ACC112 (cell line): ENCODE data around the gene ASTL.

Source experiments
- H2AFZ ChIP-seq: fragments of 200-600 bp; sonication (generic); one replicate; pipeline ENCODE4 v1.6.0; 2017; ENCODE audit warnings: antibody characterized with exemption, low read length; ENCODE audit not compliant: unreplicated experiment
- H3K27ac ChIP-seq: fragments of 200-600 bp; sonication (generic); 2 replicates; pipeline ENCODE4 v1.5.1; 2014; ENCODE audit warnings: low read depth, mild to moderate bottlenecking, antibody characterized with exemption, low read length, moderate library complexity
- H3K27me3 ChIP-seq: fragments of 200-600 bp; sonication (generic); 2 replicates; pipeline ENCODE4 v1.6.1; 2014; ENCODE audit warnings: mild to moderate bottlenecking, antibody characterized with exemption, low read length, moderate library complexity, mixed read lengths; ENCODE audit not compliant: insufficient read depth
- H3K36me3 ChIP-seq: fragments of 200-600 bp; sonication (generic); 2 replicates; pipeline ENCODE4 v1.6.1; 2016; ENCODE audit warnings: mild to moderate bottlenecking, antibody characterized with exemption, low read length, moderate library complexity, mixed read lengths; ENCODE audit not compliant: insufficient read depth
- H3K4me1 ChIP-seq: fragments of 200-600 bp; sonication (generic); one replicate; pipeline ENCODE4 v1.6.1; 2016; ENCODE audit warnings: low read length, mixed read lengths; ENCODE audit not compliant: insufficient read depth, unreplicated experiment, control insufficient read depth
- H3K4me3 ChIP-seq: fragments of 200-600 bp; sonication (generic); 2 replicates; pipeline ENCODE4 v1.5.1; 2014; ENCODE audit warnings: mild to moderate bottlenecking, low read depth, low read length
- H3K79me2 ChIP-seq: fragments of 200-600 bp; sonication (generic); one replicate; pipeline ENCODE4 v1.6.0; 2016; ENCODE audit warnings: low read length; ENCODE audit not compliant: control insufficient read depth, unreplicated experiment, insufficient read depth

ASTL gene

GRCh38 chr2:96138179-96139145 is at the start of gene ASTL:
Gene ASTL (minus strand): TSS chr2:96138502. CDS start chr2:96138436, 66 bp downstream.
- Histone ChIP-seq H3K27ac (no peak within 1 kb of the TSS), H3K4me3 (no peak within 1 kb of the TSS), H3K27me3 (peaks cover 27% of the 10 kb centered on the region)

GRCh38 chr2:96186562-96186961 is 48.3 kb upstream of the ASTL start:
- H3K4me1 ChIP-seq = no peaks in the 10 kb centered on the region
- H3K4me3 ChIP-seq = no peak overlapping the region
- H3K27ac ChIP-seq = no peak overlapping the region
- H3K36me3 ChIP-seq = peaks cover 19% of the 10 kb centered on the region
- no peaks in the 10 kb centered on the region for H3K27me3 ChIP-seq
- H2AFZ ChIP-seq = no peak overlapping the region
- no peaks in the 10 kb centered on the region for H3K79me2 ChIP-seq

More at GRCh38 chr2:96138179-96139145, at the start of gene ASTL:
- H2AFZ ChIP-seq = no peak within 1 kb of the TSS
- H3K4me1 ChIP-seq = no peaks in the 10 kb centered on the region
- H3K79me2 ChIP-seq = no peaks in the 10 kb centered on the region
- H3K36me3 ChIP-seq = no peaks in the 10 kb centered on the region

- Histone ChIP-seq H3K27ac (no peak overlapping the region), H3K4me1 (no peaks in the 10 kb centered on the region), H3K79me2 (no peaks in the 10 kb centered on the region), H3K36me3 (peaks cover 16% of the 10 kb centered on the region), H2AFZ (no peak overlapping the region), H3K4me3 (no peak overlapping the region), H3K27me3 (no peaks in the 10 kb centered on the region)
Observed at GRCh38 chr2:96185516-96185915, 47.2 kb upstream of the ASTL start.

GRCh38 chr2:96184989-96185388 is 46.7 kb upstream of the ASTL start:
- Histone ChIP-seq H3K36me3 (peaks cover 16% of the 10 kb centered on the region), H3K4me3 (no peak overlapping the region), H3K27me3 (no peaks in the 10 kb centered on the region), H2AFZ (no peak overlapping the region), H3K4me1 (no peaks in the 10 kb centered on the region), H3K79me2 (no peaks in the 10 kb centered on the region), H3K27ac (no peak overlapping the region)

GRCh38 chr2:96184188-96184587 is 45.9 kb upstream of the ASTL start:
- Histone ChIP-seq H3K4me1 (no peaks in the 10 kb centered on the region), H3K36me3 (peaks cover 16% of the 10 kb centered on the region), H3K79me2 (no peaks in the 10 kb centered on the region), H3K27ac (no peak overlapping the region), H2AFZ (no peak overlapping the region), H3K27me3 (no peaks in the 10 kb centered on the region), H3K4me3 (no peak overlapping the region)

- no peak overlapping the region for H3K27ac ChIP-seq
- H3K36me3 ChIP-seq = peaks cover 14% of the 10 kb centered on the region; the same call in 1 of the 2 replicates
- no peak overlapping the region for H2AFZ ChIP-seq
- no peaks in the 10 kb centered on the region for H3K79me2 ChIP-seq
- no peaks in the 10 kb centered on the region for H3K27me3 ChIP-seq
- H3K4me3 ChIP-seq = no peak overlapping the region
- peaks cover 3% of the 10 kb centered on the region for H3K4me1 ChIP-seq
Observed at GRCh38 chr2:96181529-96181928, 43.2 kb upstream of the ASTL start.

GRCh38 chr2:96180521-96180920 is 42.2 kb upstream of the ASTL start:
- H2AFZ ChIP-seq = no peak overlapping the region
- H3K79me2 ChIP-seq = no peaks in the 10 kb centered on the region
- H3K4me1 ChIP-seq = peaks cover 11% of the 10 kb centered on the region
- no peak overlapping the region for H3K4me3 ChIP-seq
- H3K27me3 ChIP-seq = no peaks in the 10 kb centered on the region
- H3K27ac ChIP-seq = no peak overlapping the region
- H3K36me3 ChIP-seq = 0 out of 2 replicates have a peak, but pooled peaks cover 9% of the 10 kb centered on the region

- Histone ChIP-seq H3K36me3 (0 out of 2 replicates have a peak, but pooled peaks cover 7% of the 10 kb centered on the region), H3K4me3 (no peak overlapping the region), H3K4me1 (peaks cover 11% of the 10 kb centered on the region), H3K27me3 (no peaks in the 10 kb centered on the region), H2AFZ (no peak overlapping the region), H3K79me2 (no peaks in the 10 kb centered on the region), H3K27ac (no peak overlapping the region)
Observed at GRCh38 chr2:96180002-96180401, 41.7 kb upstream of the ASTL start.

- Histone ChIP-seq H3K4me3 (no peak overlapping the region), H3K36me3 (no peaks in the 10 kb centered on the region), H3K27me3 (no peaks in the 10 kb centered on the region), H2AFZ (no peak overlapping the region), H3K4me1 (peaks cover 11% of the 10 kb centered on the region), H3K27ac (no peak overlapping the region), H3K79me2 (no peaks in the 10 kb centered on the region)
Observed at GRCh38 chr2:96176661-96177060, 38.4 kb upstream of the ASTL start.

GRCh38 chr2:96175951-96176350 is 37.6 kb upstream of the ASTL start:
- H3K79me2 ChIP-seq = no peaks in the 10 kb centered on the region
- H3K4me1 ChIP-seq = peaks cover 11% of the 10 kb centered on the region
- no peaks in the 10 kb centered on the region for H3K27me3 ChIP-seq
- H3K27ac ChIP-seq = no peak overlapping the region
- no peak overlapping the region for H2AFZ ChIP-seq
- no peaks in the 10 kb centered on the region for H3K36me3 ChIP-seq
- H3K4me3 ChIP-seq = no peak overlapping the region
